ENCODE results near the gene ERICH6.

- TF ChIP-seq, protein P1, sequence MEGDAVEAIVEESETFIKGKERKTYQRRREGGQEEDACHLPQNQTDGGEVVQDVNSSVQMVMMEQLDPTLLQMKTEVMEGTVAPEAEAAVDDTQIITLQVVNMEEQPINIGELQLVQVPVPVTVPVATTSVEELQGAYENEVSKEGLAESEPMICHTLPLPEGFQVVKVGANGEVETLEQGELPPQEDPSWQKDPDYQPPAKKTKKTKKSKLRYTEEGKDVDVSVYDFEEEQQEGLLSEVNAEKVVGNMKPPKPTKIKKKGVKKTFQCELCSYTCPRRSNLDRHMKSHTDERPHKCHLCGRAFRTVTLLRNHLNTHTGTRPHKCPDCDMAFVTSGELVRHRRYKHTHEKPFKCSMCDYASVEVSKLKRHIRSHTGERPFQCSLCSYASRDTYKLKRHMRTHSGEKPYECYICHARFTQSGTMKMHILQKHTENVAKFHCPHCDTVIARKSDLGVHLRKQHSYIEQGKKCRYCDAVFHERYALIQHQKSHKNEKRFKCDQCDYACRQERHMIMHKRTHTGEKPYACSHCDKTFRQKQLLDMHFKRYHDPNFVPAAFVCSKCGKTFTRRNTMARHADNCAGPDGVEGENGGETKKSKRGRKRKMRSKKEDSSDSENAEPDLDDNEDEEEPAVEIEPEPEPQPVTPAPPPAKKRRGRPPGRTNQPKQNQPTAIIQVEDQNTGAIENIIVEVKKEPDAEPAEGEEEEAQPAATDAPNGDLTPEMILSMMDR (IDR thresholded peaks at IDR 0.05): no peak
- TF ChIP-seq POLR2AphosphoS5 (IDR thresholded peaks at IDR 0.05; ENCODE audit: insufficient read depth in 1 of 2, low read depth in 1 of 2) (no peak), POLR2A (IDR thresholded peaks at IDR 0.05) (no peak)
Observed at GRCh38 chr3:150636258-150636657, 67.5 kb downstream of the ERICH6 start.
